ENCODE data around the gene MYO3B.

- no peak for TF ChIP-seq CTCF (IDR thresholded peaks at IDR 0.05)
- TF ChIP-seq EZH2 (IDR thresholded peaks at IDR 0.05) = no peak
Measured at GRCh38 chr2:170345607-170346006, 167.7 kb downstream of the MYO3B start.
